Sigmoid colon (tissue), 7 donors: Measurements from ENCODE around the gene TMEM267. TPM values are rescaled to one million over a fixed set of nuclear protein-coding genes. Genes with fewer than 3 reads are reported as not detected.
A peak's percentile ranks its signal among the peaks of the same experiment; 100 is the strongest.

Source experiments
- DNase-seq: peaks from one replicate; pipeline ENCODE4 v3.0.0-alpha.2; 2019
- H3K27ac ChIP-seq, 4 donors: fragments of 200-600 bp; sonication (generic); one replicate each; pipeline ENCODE4 v1.5.1; 2016 to 2019; ENCODE audit warnings: mild to moderate bottlenecking in 1 of 4
- H3K27me3 ChIP-seq, 3 donors: fragments of 200-600 bp; sonication (generic); one replicate each; pipeline ENCODE4 v1.5.1; 2019; ENCODE audit warnings: mild to moderate bottlenecking in 1 of 3
- H3K36me3 ChIP-seq, 4 donors: fragments of 200-600 bp; sonication (generic); one replicate each; pipeline ENCODE4 v1.5.1; 2016 to 2019
- H3K4me1 ChIP-seq, 4 donors: fragments of 200-600 bp; sonication (generic); one replicate each; pipeline ENCODE4 v1.5.1; 2017 to 2019
- H3K4me3 ChIP-seq, 4 donors: fragments of 200-600 bp; sonication (generic); one replicate each; pipeline ENCODE4 v1.5.1; 2017 to 2019; ENCODE audit warnings: mild to moderate bottlenecking in 2 of 4, moderate library complexity in 1 of 4
- H3K9me3 ChIP-seq, 4 donors: fragments of 200-600 bp in 3 of 4; sonication (generic) in 3 of 4; one replicate each; pipeline versions ENCODE4 v1.5.1 to v1.6.1; 2013 to 2019
- EP300 ChIP-seq, 4 donors: sonication (generic); formaldehyde crosslinking; IDR thresholded peaks; one replicate each; pipeline ENCODE4 v1.6.1; 2017; ENCODE audit warnings: antibody characterized with exemption in 4 of 4
- POLR2A ChIP-seq, 2 donors: fragments of 450-650 bp; IDR thresholded peaks; one replicate each; pipeline ENCODE4 v1.6.1; 2016; ENCODE audit warnings: antibody characterized with exemption in 2 of 2, mild to moderate bottlenecking in 2 of 2, moderate library complexity in 2 of 2
- POLR2AphosphoS5 ChIP-seq, 4 donors: sonication (generic); formaldehyde crosslinking; IDR thresholded peaks; one replicate each; pipeline ENCODE4 v1.6.1; 2017; ENCODE audit warnings: antibody characterized with exemption in 4 of 4
- WGBS, 2 donors: extraction: QIAGEN DNeasy Blood & Tissue Kit; methylation state at CpG; one replicate each; pipeline ENCODE4 v1.1.7; 2013; 5-methylcytosine and 5-hydroxymethylcytosine counted together
- intact Hi-C: fragments of 100-400 bp; cut with DNase I; formaldehyde crosslinking; loops from one replicate; pipeline ENCODE4 v1.15.1; 2023
- polyA plus RNA-seq, 3 donors: library from polyadenylated mRNA; stranded (reverse); fragments of 200-250 nt; gene quantifications; one replicate each; pipeline ENCODE4 v1.2.3, GENCODE V29; 2013
- total RNA-seq, 4 donors: library from RNA; depleted of rRNA; stranded (reverse); fragments of >200 nt; gene quantifications; one replicate each; pipeline ENCODE4 v1.1.0, GENCODE V29; 2016
- TF ChIP-seq, protein P1 (sequence below), 4 experiments: fragments of 450-650 bp in 3 of 4; fragments of 200-600 bp in 1 of 4; IDR thresholded peaks; one replicate each; pipeline ENCODE4 v1.5.1; 2016 to 2019; ENCODE audit warnings: antibody characterized with exemption in 4 of 4, mild to moderate bottlenecking in 3 of 4, moderate library complexity in 2 of 4
- donor health status: healthy with polysubstance abuse.
- donor health status: Bipolar disorder and iron deficiency.
- donor health status: healthy.

TMEM267 gene
- total and polyA plus RNA-seq, 7 donors: 3.2 to 15.0 (median 9.9) TPM

DNA sequence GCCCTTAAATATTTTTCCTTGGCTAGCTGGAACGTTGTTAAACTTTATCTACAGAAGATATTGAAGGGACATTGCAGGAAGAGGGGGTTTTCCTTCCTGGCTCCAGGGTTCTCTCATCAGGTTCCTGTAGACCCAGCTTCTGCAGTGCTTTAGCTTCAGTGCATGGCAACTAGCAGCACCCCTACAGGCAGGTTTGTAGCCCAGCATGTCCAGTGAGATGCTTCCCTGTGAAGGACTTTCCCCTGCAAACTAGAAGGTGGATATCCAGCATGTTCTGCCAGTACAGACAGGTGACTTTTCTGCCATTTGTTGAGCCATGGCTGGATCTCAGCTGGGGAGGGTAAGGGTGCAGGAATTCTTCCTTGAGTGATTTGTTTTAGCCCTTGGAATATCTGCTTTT lies 81.8 kb downstream of the TMEM267 start:
- H3K27ac ChIP-seq: no peak overlapping the region
- no peaks in the 10 kb centered on the region for H3K9me3 ChIP-seq
- no peaks in the 10 kb centered on the region for H3K36me3 ChIP-seq
- WGBS, 2 donors: 70 to 84% methylated on average over 1 of the region's 1 CpG
- H3K4me3 ChIP-seq: no peak overlapping the region
- peaks cover 0 to 6% (median 3%) of the 10 kb centered on the region in 4 donors for H3K4me1 ChIP-seq
- intact Hi-C loops: no loop called here
- TF ChIP-seq POLR2AphosphoS5 (IDR thresholded peaks at IDR 0.05) (no peak), EP300 (IDR thresholded peaks at IDR 0.05) (no peak)
- H3K27me3 ChIP-seq: peaks cover 0 to 6% (median 3%) of the 10 kb centered on the region in 3 donors
- no peak for DNase-seq

DNA sequence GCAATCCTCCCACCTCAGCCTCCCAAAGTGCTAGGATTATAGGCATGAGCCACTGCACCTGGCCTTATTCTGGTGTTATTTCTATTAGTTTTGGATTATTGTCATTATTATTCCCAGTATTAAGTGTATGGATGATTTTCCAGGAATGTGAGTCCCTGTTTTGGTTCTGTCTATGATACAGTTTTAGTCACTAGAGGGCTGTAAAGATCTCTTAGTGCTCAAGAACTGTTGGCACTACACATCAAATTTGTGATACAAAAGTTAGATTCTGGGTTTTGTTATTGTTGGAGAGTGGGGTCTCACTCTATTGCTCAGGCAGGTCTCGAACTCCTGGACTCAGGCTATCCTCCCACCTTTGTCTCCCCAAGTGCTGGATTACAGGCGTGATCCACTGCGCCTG lies 83.6 kb downstream of the TMEM267 start:
- no peak overlapping the region for H3K4me3 ChIP-seq
- peaks cover 0 to 12% (median 4%) of the 10 kb centered on the region in 3 donors for H3K27me3 ChIP-seq
- H3K36me3 ChIP-seq: no peaks in the 10 kb centered on the region
- no peak overlapping the region for H3K27ac ChIP-seq
- TF ChIP-seq, protein P1, sequence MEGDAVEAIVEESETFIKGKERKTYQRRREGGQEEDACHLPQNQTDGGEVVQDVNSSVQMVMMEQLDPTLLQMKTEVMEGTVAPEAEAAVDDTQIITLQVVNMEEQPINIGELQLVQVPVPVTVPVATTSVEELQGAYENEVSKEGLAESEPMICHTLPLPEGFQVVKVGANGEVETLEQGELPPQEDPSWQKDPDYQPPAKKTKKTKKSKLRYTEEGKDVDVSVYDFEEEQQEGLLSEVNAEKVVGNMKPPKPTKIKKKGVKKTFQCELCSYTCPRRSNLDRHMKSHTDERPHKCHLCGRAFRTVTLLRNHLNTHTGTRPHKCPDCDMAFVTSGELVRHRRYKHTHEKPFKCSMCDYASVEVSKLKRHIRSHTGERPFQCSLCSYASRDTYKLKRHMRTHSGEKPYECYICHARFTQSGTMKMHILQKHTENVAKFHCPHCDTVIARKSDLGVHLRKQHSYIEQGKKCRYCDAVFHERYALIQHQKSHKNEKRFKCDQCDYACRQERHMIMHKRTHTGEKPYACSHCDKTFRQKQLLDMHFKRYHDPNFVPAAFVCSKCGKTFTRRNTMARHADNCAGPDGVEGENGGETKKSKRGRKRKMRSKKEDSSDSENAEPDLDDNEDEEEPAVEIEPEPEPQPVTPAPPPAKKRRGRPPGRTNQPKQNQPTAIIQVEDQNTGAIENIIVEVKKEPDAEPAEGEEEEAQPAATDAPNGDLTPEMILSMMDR (IDR thresholded peaks at IDR 0.05): no peak
- TF ChIP-seq POLR2AphosphoS5 (IDR thresholded peaks at IDR 0.05) (no peak), POLR2A (IDR thresholded peaks at IDR 0.05) (no peak)
- DNase-seq: no peak
- H3K4me1 ChIP-seq: peaks cover 0 to 9% (median 6%) of the 10 kb centered on the region in 4 donors
- no peaks in the 10 kb centered on the region for H3K9me3 ChIP-seq
- 91 to 96% methylated on average over 3 of the region's 3 CpGs for WGBS, 2 donors
- intact Hi-C loops: no loop called here

DNA sequence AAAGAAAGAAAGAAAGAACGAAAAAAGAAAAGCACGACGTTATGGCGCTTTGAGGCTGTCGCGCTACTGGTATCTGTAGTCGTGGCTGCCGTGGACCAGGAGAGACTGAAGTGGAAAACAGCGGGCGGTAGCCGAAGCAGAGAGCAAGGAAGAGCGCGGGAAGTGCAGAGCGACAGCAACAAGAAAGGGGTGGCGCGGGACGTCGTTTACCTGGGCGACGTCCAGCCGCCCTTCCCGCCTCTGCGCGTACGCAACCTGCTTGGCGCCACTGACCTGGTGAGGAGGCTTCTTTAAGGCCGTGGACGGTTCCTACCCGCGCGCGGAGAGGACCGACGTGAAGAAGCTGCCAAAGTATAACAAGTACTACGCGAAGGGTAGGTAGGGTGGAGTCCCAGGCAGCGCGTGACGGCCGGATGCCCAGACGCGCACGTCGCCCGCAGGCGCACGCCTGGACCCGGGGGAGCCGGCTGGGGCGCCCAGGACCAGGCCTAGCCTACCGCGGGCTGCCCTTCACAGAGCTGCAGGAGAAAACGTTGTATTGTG lies 86.8 kb downstream of the TMEM267 start:
- Histone ChIP-seq H3K27ac (peak overlapping the region in 2 of 4 donors; percentile 42 to 56), H3K4me1 (peaks cover 0 to 9% (median 6%) of the 10 kb centered on the region in 4 donors), H3K27me3 (peaks cover 0 to 12% (median 4%) of the 10 kb centered on the region in 3 donors), H3K9me3 (no peaks in the 10 kb centered on the region), H3K36me3 (no peaks in the 10 kb centered on the region), H3K4me3 (peak overlapping the region; percentile 19 to 53 (median 48))
- TF ChIP-seq POLR2AphosphoS5 (IDR thresholded peaks at IDR 0.05) (peak in 1 of 4 donors; percentile 9), POLR2A (IDR thresholded peaks at IDR 0.05) (no peak), EP300 (IDR thresholded peaks at IDR 0.05) (no peak)
- TF ChIP-seq, protein P1 (IDR thresholded peaks at IDR 0.05): no peak
- peak; percentile 64 for DNase-seq
- intact Hi-C loops: loop anchor here (10.0 kb wide), 1 partner anchor 88 kb away; the partner anchor contains the start of gene TMEM267
- WGBS, 2 donors: 3 to 8% methylated on average over 53 of the region's 53 CpGs

Other genes starting within 250 kb of the TMEM267 start
- 10 to 100 TPM; 13.0 to 20.7 (median 16.0) TPM for gene HMGCS1, start 170.5 kb downstream of the TMEM267 start, total RNA-seq
- gene HMGCS1, start 170.5 kb downstream of the TMEM267 start, polyA plus RNA-seq: 100 to 1,000 TPM in 2 of 3 donors, 10 to 100 TPM in 1; 62.5 to 132 (median 131) TPM
- 1 to 10 TPM in 2 of 4 donors, under 1 TPM in 2; 0.49 to 1.7 (median 1.2) TPM for gene CCL28, start 71.5 kb downstream of the TMEM267 start, total RNA-seq
- 10 to 100 TPM; 18.0 to 68.6 (median 18.3) TPM for gene CCL28, start 71.5 kb downstream of the TMEM267 start, polyA plus RNA-seq
- gene C5orf34, start 31.3 kb upstream of the TMEM267 start, total RNA-seq: 1 to 10 TPM; 1.1 to 4.3 (median 1.8) TPM
- 1 to 10 TPM in 1 of 3 donors, under 1 TPM in 1, not detected in 1; 0.60 to 1.6 TPM for gene C5orf34, start 31.3 kb upstream of the TMEM267 start, polyA plus RNA-seq
- 100 to 1,000 TPM in 3 of 4 donors, 10 to 100 TPM in 1; 89.9 to 123 (median 112) TPM for gene PAIP1, start 73.2 kb upstream of the TMEM267 start, total RNA-seq
- gene PAIP1, start 73.2 kb upstream of the TMEM267 start, polyA plus RNA-seq: 10 to 100 TPM; 37.9 to 67.3 (median 55.0) TPM
- gene NNT, start 119.3 kb upstream of the TMEM267 start, total RNA-seq: 10 to 100 TPM; 48.5 to 80.3 (median 73.7) TPM
- 10 to 100 TPM; 15.7 to 28.8 (median 16.8) TPM for gene NNT, start 119.3 kb upstream of the TMEM267 start, polyA plus RNA-seq